IMR-90 (cell line): ENCODE measurements around the gene CNNM1. TPM values are rescaled to one million over a fixed set of nuclear protein-coding genes. Genes with fewer than 3 reads are reported as not detected.

Source experiments
- ATAC-seq: fragments of 200-7000 bp; cut with Tn5 transposase; 2 replicates; pipeline ENCODE4 v1.9.1; 2020; ENCODE audit warnings: low read depth, mild to moderate bottlenecking, moderate library complexity
- BruUV-seq: library from RNA; stranded (reverse); fragments of 400-500 nt; replicated peaks from 2 replicates; lab custom pipeline; 2021; lab: Mats Ljungman, UMichigan
- CTCF ChIA-PET: fragments of 300-600 bp; formaldehyde crosslinking; extraction: SDS; loops from one replicate; lab custom pipeline; 2021; ENCODE audit warnings: antibody characterized with exemption; lab: Yijun Ruan, JAX
- POLR2A ChIA-PET: fragments of 300-600 bp; sonication (Branson Sonifier 250); formaldehyde crosslinking; loops from one replicate; lab custom pipeline; 2022; ENCODE audit warnings: antibody characterized with exemption; ENCODE audit not compliant: unreplicated experiment; lab: Charles Lee
- DNase-seq: peaks from one replicate; pipeline ENCODE4 v3.0.0; 2013
- H2AFZ ChIP-seq: replicated peaks from 2 replicates; pipeline ENCODE3; 2013; ENCODE audit warnings: low read length, mild to moderate bottlenecking; ENCODE audit not compliant: poor library complexity
- H2AK5ac ChIP-seq: 2 replicates; pipeline ENCODE4 v1.6.1; 2013; ENCODE audit warnings: low read depth, low read length, inconsistent platforms
- H2AK9ac ChIP-seq: replicated peaks from 2 replicates; pipeline ENCODE3; 2013; ENCODE audit warnings: mild to moderate bottlenecking, low read depth, low read length, moderate library complexity; ENCODE audit not compliant: poor library complexity
- H2BK120ac ChIP-seq: 2 replicates; pipeline ENCODE4 v1.6.1; 2013; ENCODE audit warnings: low read depth, low read length, inconsistent platforms
- H2BK15ac ChIP-seq: 3 replicates; pipeline ENCODE4 v1.6.1; 2013; ENCODE audit warnings: low read depth, low read length, inconsistent platforms
- H2BK20ac ChIP-seq: 2 replicates; pipeline ENCODE4 v1.6.1; 2013; ENCODE audit warnings: low read depth, mild to moderate bottlenecking, inconsistent platforms, low read length, moderate library complexity
- H2BK5ac ChIP-seq: 2 replicates; pipeline ENCODE4 v1.6.1; 2013; ENCODE audit warnings: mild to moderate bottlenecking, low read depth, low read length, inconsistent platforms; ENCODE audit not compliant: poor library complexity, severe bottlenecking
- H3K14ac ChIP-seq: replicated peaks from 2 replicates; pipeline ENCODE4 v1.6.1; 2013; ENCODE audit warnings: low read depth, low read length, inconsistent platforms
- H3K18ac ChIP-seq: 2 replicates; pipeline ENCODE4 v1.6.1; 2013; ENCODE audit warnings: low read depth, low read length, control low read depth
- H3K23ac ChIP-seq: 2 replicates; pipeline ENCODE4 v1.6.1; 2013; ENCODE audit warnings: low read depth, low read length, inconsistent platforms
- H3K27ac ChIP-seq: 2 replicates; pipeline ENCODE4 v1.5.1; 2013; ENCODE audit warnings: mild to moderate bottlenecking, control low read depth, low read length; ENCODE audit not compliant: insufficient read depth
- H3K27me3 ChIP-seq: 2 replicates; pipeline ENCODE4 v1.6.1; 2013; ENCODE audit warnings: low read length; ENCODE audit not compliant: control insufficient read depth, insufficient read depth
- H3K36me3 ChIP-seq: 2 replicates; pipeline ENCODE4 v1.6.1; 2013; ENCODE audit warnings: low read length, mixed read lengths; ENCODE audit not compliant: control insufficient read depth, insufficient read depth
- H3K4ac ChIP-seq: 2 replicates; pipeline ENCODE4 v1.6.1; 2013; ENCODE audit warnings: low read depth, low read length, inconsistent platforms
- H3K4me1 ChIP-seq: 2 replicates; pipeline ENCODE4 v1.6.1; 2013; ENCODE audit warnings: low read length, mixed read lengths; ENCODE audit not compliant: control insufficient read depth, insufficient read depth
- H3K4me2 ChIP-seq: 2 replicates; pipeline ENCODE4 v1.6.1; 2013; ENCODE audit warnings: low read depth, mild to moderate bottlenecking, control low read depth, low read length, moderate library complexity
- H3K4me3 ChIP-seq: 2 replicates; pipeline ENCODE4 v1.5.1; 2013; ENCODE audit warnings: low read depth, mild to moderate bottlenecking, control low read depth, low read length, moderate library complexity; ENCODE audit not compliant: insufficient read depth
- H3K56ac ChIP-seq: 2 replicates; pipeline ENCODE4 v1.6.1; 2013; ENCODE audit warnings: low read length, inconsistent platforms; ENCODE audit not compliant: insufficient read depth; ENCODE audit errors: extremely low read depth
- H3K79me1 ChIP-seq, 2 experiments: 2 replicates each; pipeline ENCODE4 v1.6.1; 2013; ENCODE audit warnings: low read length in 2 of 2, inconsistent platforms in 1 of 2, low read depth in 1 of 2
- H3K9ac ChIP-seq: 2 replicates; pipeline ENCODE4 v1.6.1; 2013; ENCODE audit warnings: low read depth, low read length, control low read depth
- H3K9me1 ChIP-seq: 2 replicates; pipeline ENCODE4 v1.6.1; 2013; ENCODE audit warnings: low read length, inconsistent platforms; ENCODE audit not compliant: insufficient read depth
- H3K9me3 ChIP-seq: 2 replicates; pipeline ENCODE4 v1.6.1; 2013; ENCODE audit warnings: low read length; ENCODE audit not compliant: control insufficient read depth, insufficient read depth
- H4K20me1 ChIP-seq: 2 replicates; pipeline ENCODE4 v1.6.1; 2013; ENCODE audit warnings: low read length, inconsistent platforms; ENCODE audit not compliant: insufficient read depth
- H4K5ac ChIP-seq: 2 replicates; pipeline ENCODE4 v1.6.1; 2013; ENCODE audit warnings: mild to moderate bottlenecking, low read depth, low read length, control low read depth
- H4K8ac ChIP-seq, 2 experiments: 2 replicates each; pipeline ENCODE4 v1.6.1; 2013; ENCODE audit warnings: low read depth in 2 of 2, low read length in 2 of 2, control low read depth in 1 of 2, inconsistent platforms in 1 of 2
- H4K91ac ChIP-seq: 2 replicates; pipeline ENCODE4 v1.6.1; 2013; ENCODE audit warnings: low read depth, low read length, inconsistent platforms; ENCODE audit not compliant: insufficient read depth
- BHLHE40 ChIP-seq: fragments of 150-350 bp; IDR thresholded peaks from 2 replicates; pipeline ENCODE4 v1.6.1; 2016; ENCODE audit warnings: mild to moderate bottlenecking, low read depth, low read length
- CEBPB ChIP-seq: IDR thresholded peaks from 2 replicates; pipeline ENCODE4 v1.6.1; 2012; ENCODE audit warnings: low read depth, low read length, improper control_type of control experiment
- CHD1 ChIP-seq: IDR thresholded peaks from 2 replicates; pipeline ENCODE4 v1.6.1; 2012; ENCODE audit warnings: low read depth, low read length, improper control_type of control experiment
- FOS ChIP-seq: fragments of 150-350 bp; IDR thresholded peaks from 2 replicates; pipeline ENCODE4 v1.6.1; 2016; ENCODE audit warnings: low read depth, low read length
- MAFK ChIP-seq: IDR thresholded peaks from 2 replicates; pipeline ENCODE4 v1.6.1; 2012; ENCODE audit warnings: low read depth, low read length, improper control_type of control experiment
- MAZ ChIP-seq: IDR thresholded peaks from 2 replicates; pipeline ENCODE4 v1.6.1; 2012; ENCODE audit warnings: low read depth, mild to moderate bottlenecking, low read length, improper control_type of control experiment, moderate library complexity, borderline replicate concordance
- MXI1 ChIP-seq: IDR thresholded peaks from 2 replicates; pipeline ENCODE4 v1.6.1; 2012; ENCODE audit warnings: low read depth, mild to moderate bottlenecking, low read length, moderate library complexity, borderline replicate concordance
- POLR2A ChIP-seq: IDR thresholded peaks from 2 replicates; pipeline ENCODE4 v1.6.1; 2012; ENCODE audit warnings: mild to moderate bottlenecking, low read depth, low read length
- RAD21 ChIP-seq: IDR thresholded peaks from 2 replicates; pipeline ENCODE4 v1.6.1; 2012; ENCODE audit warnings: low read length, improper control_type of control experiment
- RCOR1 ChIP-seq: IDR thresholded peaks from 2 replicates; pipeline ENCODE4 v1.6.1; 2012; ENCODE audit warnings: mild to moderate bottlenecking, low read length, improper control_type of control experiment; ENCODE audit not compliant: insufficient replicate concordance
- RFX5 ChIP-seq: IDR thresholded peaks from 2 replicates; pipeline ENCODE4 v1.8.0; 2012; ENCODE audit warnings: low read depth, mild to moderate bottlenecking, low read length, moderate library complexity
- SMC3 ChIP-seq: fragments of 150-350 bp; IDR thresholded peaks from 2 replicates; pipeline ENCODE4 v1.6.1; 2016; ENCODE audit warnings: low read depth, mild to moderate bottlenecking, antibody characterized with exemption, low read length, moderate library complexity
- WGBS, 2 experiments: methylation state at CpG; one replicate each; pipeline versions ENCODE4 v1.1.5 to v1.1.7; 2013; ENCODE audit warnings: missing lambda C conversion rate in 2 of 2; ENCODE audit not compliant: insufficient read length in 1 of 2; ENCODE audit errors: extremely low coverage in 2 of 2; 5-methylcytosine and 5-hydroxymethylcytosine counted together
- dilution Hi-C: fragments of 300-500 bp; cut with HindIII; formaldehyde crosslinking; loops from one replicate; pipeline ENCODE4 v1.14.3; 2018; ENCODE audit warnings: low sequenced_read_pairs; ENCODE audit not compliant: unreplicated experiment
- in situ Hi-C: fragments of 300-500 bp; cut with MboI; formaldehyde crosslinking; loops from 3 replicates; pipeline ENCODE4 v1.14.3; 2019; ENCODE audit warnings: low sequenced_read_pairs, inconsistent platforms, mixed read lengths
- intact Hi-C: fragments of 100-400 bp; cut with micrococcal nuclease; formaldehyde crosslinking; loops from 2 replicates; pipeline ENCODE4 v1.10.0; 2022
- polyA plus RNA-seq, 3 experiments: library from polyadenylated mRNA; depleted of rRNA; stranded (reverse); fragments of >200 nt; gene quantifications; 2 replicates each; pipeline ENCODE4 v1.2.3, GENCODE V29; 2012; ENCODE audit warnings: low replicate concordance in 1 of 3
- total RNA-seq: library from RNA; depleted of rRNA; stranded (reverse); fragments of >200 nt; gene quantifications from 2 replicates; pipeline ENCODE4 v1.2.3, GENCODE V29; 2012
- TF ChIP-seq, protein P1 (sequence below): fragments of 150-350 bp; IDR thresholded peaks from 2 replicates; pipeline ENCODE4 v1.6.1; 2017; ENCODE audit warnings: mild to moderate bottlenecking, antibody characterized with exemption, low read length, low read depth

CNNM1 gene
- total and polyA plus RNA-seq, 2 of the 4 experiments (the other 2 are of a cell fraction) = 0.18 to 0.39 TPM

DNA sequence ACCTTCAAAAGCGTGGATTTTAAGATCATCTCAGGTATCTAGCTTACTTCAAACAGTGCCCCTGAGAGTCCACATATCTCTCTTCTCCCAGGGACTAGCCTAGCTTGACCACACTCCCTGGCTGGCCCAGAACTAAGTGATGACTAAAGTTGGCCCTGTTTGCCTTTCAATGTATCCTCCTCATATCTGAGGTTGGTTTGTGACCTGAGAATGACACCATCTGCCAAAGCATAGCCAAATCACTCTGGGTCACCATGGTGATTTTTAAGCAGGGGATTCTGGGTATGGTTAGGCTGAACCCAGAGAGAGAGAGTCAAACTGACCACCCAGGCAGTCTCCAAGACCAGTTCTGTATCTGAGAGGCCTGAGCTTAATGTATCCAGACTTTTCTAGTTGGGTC, 16.2 kb downstream of the CNNM1 start:
- H4K20me1 ChIP-seq = no peaks in the 10 kb centered on the region
- no peaks in the 10 kb centered on the region for H3K9me1 ChIP-seq
- H3K27ac ChIP-seq = no peak overlapping the region
- H3K79me1 ChIP-seq = no peaks in the 10 kb centered on the region
- dilution Hi-C loops = no loop called here
- H2AFZ ChIP-seq = no peak overlapping the region
- H2BK15ac ChIP-seq = no peak overlapping the region
- H3K18ac ChIP-seq = no peak overlapping the region
- no peaks in the 10 kb centered on the region; the same call in 1 of the 2 replicates for H3K4me1 ChIP-seq
- no peak overlapping the region for H2AK5ac ChIP-seq
- no peak overlapping the region for H2AK9ac ChIP-seq
- WGBS, 2 experiments = no CpG with 5 or more reads among the region's 1 CpG
- in situ Hi-C loops = no loop called here
- no peak overlapping the region for H2BK120ac ChIP-seq
- peak; percentile 68 for DNase-seq
- H3K4ac ChIP-seq = no peak overlapping the region
- H3K9me3 ChIP-seq = no peaks in the 10 kb centered on the region
- no peaks in the 10 kb centered on the region for H3K36me3 ChIP-seq
- CTCF ChIA-PET = no interaction called here
- no peak overlapping the region for H4K8ac ChIP-seq
- H3K56ac ChIP-seq = no peak overlapping the region
- no peak overlapping the region for H3K4me2 ChIP-seq
- H4K91ac ChIP-seq = no peak overlapping the region
- no peaks in the 10 kb centered on the region for H3K27me3 ChIP-seq
- POLR2A ChIA-PET = no interaction called here
- no peak overlapping the region for H2BK20ac ChIP-seq
- no peak overlapping the region for H2BK5ac ChIP-seq
- no peak overlapping the region for H3K14ac ChIP-seq
- H4K5ac ChIP-seq = no peak overlapping the region
- intact Hi-C loops = no loop called here
- no peak overlapping the region for H3K4me3 ChIP-seq
- H3K23ac ChIP-seq = no peak overlapping the region
- no TSS peak for BruUV-seq
- ATAC-seq = peak; percentile 21; the same call in 1 of the 2 replicates
- no peak for TF ChIP-seq POLR2A
- TF ChIP-seq MAZ = no peak
- TF ChIP-seq, protein P1, sequence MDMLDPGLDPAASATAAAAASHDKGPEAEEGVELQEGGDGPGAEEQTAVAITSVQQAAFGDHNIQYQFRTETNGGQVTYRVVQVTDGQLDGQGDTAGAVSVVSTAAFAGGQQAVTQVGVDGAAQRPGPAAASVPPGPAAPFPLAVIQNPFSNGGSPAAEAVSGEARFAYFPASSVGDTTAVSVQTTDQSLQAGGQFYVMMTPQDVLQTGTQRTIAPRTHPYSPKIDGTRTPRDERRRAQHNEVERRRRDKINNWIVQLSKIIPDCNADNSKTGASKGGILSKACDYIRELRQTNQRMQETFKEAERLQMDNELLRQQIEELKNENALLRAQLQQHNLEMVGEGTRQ = no peak
- no peak for TF ChIP-seq CHD1
- no peak for TF ChIP-seq BHLHE40
- TF ChIP-seq RAD21 = no peak
- TF ChIP-seq RFX5 = no peak
- no peak for TF ChIP-seq RCOR1
- no peak for TF ChIP-seq MAFK
- no peak for TF ChIP-seq FOS
- no peak for TF ChIP-seq SMC3
- no peak for TF ChIP-seq CEBPB
- TF ChIP-seq MXI1 = no peak
- no peak overlapping the region for H3K9ac ChIP-seq
